PC-9 (cell line): ENCODE results near the gene RFK. TPM values are rescaled to one million over a fixed set of nuclear protein-coding genes. Genes with fewer than 3 reads are reported as not detected.

Experiments
- BruUV-seq: library from RNA; stranded (reverse); fragments of 400-500 nt; replicated peaks from 2 replicates; lab custom pipeline; 2021; lab: Mats Ljungman, UMichigan
- CTCF ChIA-PET: fragments of 300-600 bp; sonication (Branson Sonifier 250); formaldehyde crosslinking; loops from one replicate; lab custom pipeline; 2022; ENCODE audit warnings: antibody characterized with exemption; lab: Charles Lee
- POLR2A ChIA-PET: fragments of 300-600 bp; sonication (Branson Sonifier 250); formaldehyde crosslinking; loops from one replicate; lab custom pipeline; 2022; ENCODE audit warnings: antibody characterized with exemption; ENCODE audit not compliant: unreplicated experiment; lab: Charles Lee
- DNase-seq, 2 experiments: peaks; one replicate each; pipeline versions ENCODE4 v3.0.0 to v3.0.0-alpha.2; 2015 to 2022; ENCODE audit warnings: mixed read lengths in 1 of 2
- H2AFZ ChIP-seq: fragments of 200-600 bp; sonication (generic); 2 replicates; pipeline ENCODE4 v1.8.1; 2017; ENCODE audit warnings: antibody characterized with exemption
- H3F3A ChIP-seq: fragments of 200-600 bp; sonication (generic); 2 replicates; pipeline ENCODE4 v1.8.1; 2017; ENCODE audit warnings: antibody characterized with exemption, mild to moderate bottlenecking, low read depth; ENCODE audit not compliant: insufficient read depth
- H3K27ac ChIP-seq: fragments of 200-600 bp; sonication (generic); 2 replicates; pipeline ENCODE4 v1.6.1; 2016; ENCODE audit warnings: mixed run types
- H3K27me3 ChIP-seq: fragments of 200-600 bp; sonication (generic); 2 replicates; pipeline ENCODE4 v1.6.1; 2016; ENCODE audit warnings: low read depth, mixed run types; ENCODE audit not compliant: insufficient read depth
- H3K36me3 ChIP-seq: fragments of 200-600 bp; sonication (generic); 2 replicates; pipeline ENCODE4 v1.6.1; 2016; ENCODE audit warnings: low read depth, mixed run types
- H3K4me1 ChIP-seq: fragments of 200-600 bp; sonication (generic); replicated peaks from 2 replicates; pipeline ENCODE4 v1.6.1; 2016; ENCODE audit warnings: mixed run types; ENCODE audit not compliant: insufficient read depth
- H3K4me2 ChIP-seq: fragments of 200-600 bp; sonication (generic); 2 replicates; pipeline ENCODE4 v1.6.1; 2017; ENCODE audit warnings: mixed run types
- H3K4me3 ChIP-seq: fragments of 200-600 bp; sonication (generic); 2 replicates; pipeline ENCODE4 v1.6.1; 2016; ENCODE audit warnings: mixed run types
- H3K79me2 ChIP-seq: fragments of 200-600 bp; sonication (generic); 2 replicates; pipeline ENCODE4 v1.6.1; 2017; ENCODE audit warnings: low read depth, mixed run types
- H3K9me2 ChIP-seq: fragments of 200-600 bp; sonication (generic); 2 replicates; pipeline ENCODE4 v1.8.1; 2017; ENCODE audit warnings: mild to moderate bottlenecking; ENCODE audit not compliant: insufficient read depth
- H3K9me3 ChIP-seq: fragments of 200-600 bp; sonication (generic); 2 replicates; pipeline ENCODE4 v1.8.1; 2016; ENCODE audit warnings: low read depth; ENCODE audit not compliant: insufficient read depth
- H4K20me1 ChIP-seq: fragments of 200-600 bp; sonication (generic); 2 replicates; pipeline ENCODE4 v1.8.1; 2017; ENCODE audit not compliant: insufficient read depth
- EZH2 ChIP-seq: fragments of 200-600 bp; sonication (generic); IDR thresholded peaks from 2 replicates; pipeline ENCODE4 v1.8.0; 2017; ENCODE audit warnings: antibody characterized with exemption, low read depth
- intact Hi-C: fragments of 100-400 bp; cut with micrococcal nuclease; formaldehyde crosslinking; loops from one replicate; pipeline ENCODE4 v1.10.0; 2022; ENCODE audit not compliant: unreplicated experiment
- total RNA-seq: library from RNA; stranded (reverse); gene quantifications from 2 replicates; pipeline ENCODE4 v1.2.3, GENCODE V29; 2021
- TF ChIP-seq, protein P1 (sequence below): fragments of 200-600 bp; sonication (generic); conservative IDR thresholded peaks from 2 replicates; pipeline ENCODE4 v1.6.1; 2017; ENCODE audit warnings: mixed run types, antibody characterized with exemption, mild to moderate bottlenecking, moderate library complexity

RFK gene
- total RNA-seq, 1 experiment from 2014 or later, result 20.6 TPM

DNA sequence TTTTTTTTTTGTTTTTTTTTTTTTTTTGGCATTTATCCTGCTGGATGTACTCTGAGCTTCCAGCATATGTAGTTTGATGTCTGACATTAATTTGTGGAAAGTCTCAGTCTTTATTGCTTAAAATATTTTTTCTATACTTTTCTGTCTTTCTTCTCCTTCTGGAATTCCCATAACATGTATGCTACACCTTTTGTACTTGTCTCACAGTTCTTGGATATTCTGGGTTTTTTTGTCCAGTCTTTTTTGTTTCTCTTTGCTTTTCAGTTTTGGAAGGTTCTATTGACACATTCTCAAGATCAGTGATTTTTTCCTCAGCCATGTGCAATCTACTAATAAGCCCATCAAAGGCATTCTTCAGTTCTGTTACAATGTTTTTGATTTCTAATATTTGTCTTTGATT lies 19.4 kb upstream of the RFK start:
- Histone ChIP-seq H3K79me2 (no peaks in the 10 kb centered on the region), H3K9me2 (no peaks in the 10 kb centered on the region), H3K4me1 (no peaks in the 10 kb centered on the region), H3F3A (no peaks in the 10 kb centered on the region), H3K9me3 (no peaks in the 10 kb centered on the region), H4K20me1 (no peaks in the 10 kb centered on the region), H3K4me3 (no peak overlapping the region), H3K27ac (no peak overlapping the region), H3K36me3 (no peaks in the 10 kb centered on the region), H2AFZ (no peak overlapping the region), H3K27me3 (no peaks in the 10 kb centered on the region), H3K4me2 (no peak overlapping the region)
- CTCF ChIA-PET, result no interaction called here
- BruUV-seq, result no TSS peak
- POLR2A ChIA-PET, result no interaction called here
- TF ChIP-seq, protein P1, sequence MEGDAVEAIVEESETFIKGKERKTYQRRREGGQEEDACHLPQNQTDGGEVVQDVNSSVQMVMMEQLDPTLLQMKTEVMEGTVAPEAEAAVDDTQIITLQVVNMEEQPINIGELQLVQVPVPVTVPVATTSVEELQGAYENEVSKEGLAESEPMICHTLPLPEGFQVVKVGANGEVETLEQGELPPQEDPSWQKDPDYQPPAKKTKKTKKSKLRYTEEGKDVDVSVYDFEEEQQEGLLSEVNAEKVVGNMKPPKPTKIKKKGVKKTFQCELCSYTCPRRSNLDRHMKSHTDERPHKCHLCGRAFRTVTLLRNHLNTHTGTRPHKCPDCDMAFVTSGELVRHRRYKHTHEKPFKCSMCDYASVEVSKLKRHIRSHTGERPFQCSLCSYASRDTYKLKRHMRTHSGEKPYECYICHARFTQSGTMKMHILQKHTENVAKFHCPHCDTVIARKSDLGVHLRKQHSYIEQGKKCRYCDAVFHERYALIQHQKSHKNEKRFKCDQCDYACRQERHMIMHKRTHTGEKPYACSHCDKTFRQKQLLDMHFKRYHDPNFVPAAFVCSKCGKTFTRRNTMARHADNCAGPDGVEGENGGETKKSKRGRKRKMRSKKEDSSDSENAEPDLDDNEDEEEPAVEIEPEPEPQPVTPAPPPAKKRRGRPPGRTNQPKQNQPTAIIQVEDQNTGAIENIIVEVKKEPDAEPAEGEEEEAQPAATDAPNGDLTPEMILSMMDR, result no peak
- TF ChIP-seq EZH2, result no peak
- intact Hi-C loops, result no loop called here
- no peak for DNase-seq

DNA sequence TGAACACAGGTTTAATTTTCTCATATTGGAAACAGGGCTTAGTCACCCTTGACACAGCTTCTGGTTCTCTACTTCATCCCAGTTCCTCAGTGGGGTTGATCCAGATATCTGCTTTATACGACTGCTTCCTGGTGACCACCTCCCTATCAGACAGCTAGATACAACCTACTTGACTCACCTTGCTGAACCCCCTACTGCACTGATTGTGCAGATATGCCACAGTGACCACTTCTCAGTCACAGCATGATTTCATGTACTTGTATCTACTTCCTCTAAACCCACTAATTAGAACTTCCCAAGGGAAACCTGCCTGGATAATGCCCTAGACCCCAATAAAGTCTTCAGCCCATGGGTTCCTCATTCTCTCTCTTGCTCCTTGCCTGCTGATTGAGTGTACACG lies 18.4 kb upstream of the RFK start:
- Histone ChIP-seq H3K27me3 (no peaks in the 10 kb centered on the region), H2AFZ (peak overlapping the region; percentile 20; the same call in 1 of the 2 replicates), H3K4me3 (no peak overlapping the region), H4K20me1 (no peaks in the 10 kb centered on the region), H3K9me2 (no peaks in the 10 kb centered on the region), H3K4me2 (no peak overlapping the region), H3K79me2 (no peaks in the 10 kb centered on the region), H3F3A (no peaks in the 10 kb centered on the region), H3K36me3 (no peaks in the 10 kb centered on the region), H3K27ac (no peak overlapping the region), H3K9me3 (no peaks in the 10 kb centered on the region), H3K4me1 (no peaks in the 10 kb centered on the region)
- ChIA-PET CTCF (no interaction called here), POLR2A (interaction anchor here (0.5 kb wide), 1 partner anchor 356 kb away, joined by 3 read pairs; no protein-coding TSS in a partner anchor)
- no TSS peak for BruUV-seq
- intact Hi-C loops, result no loop called here
- no peak for DNase-seq
- no peak for TF ChIP-seq EZH2
- TF ChIP-seq, protein P1, result no peak

DNA sequence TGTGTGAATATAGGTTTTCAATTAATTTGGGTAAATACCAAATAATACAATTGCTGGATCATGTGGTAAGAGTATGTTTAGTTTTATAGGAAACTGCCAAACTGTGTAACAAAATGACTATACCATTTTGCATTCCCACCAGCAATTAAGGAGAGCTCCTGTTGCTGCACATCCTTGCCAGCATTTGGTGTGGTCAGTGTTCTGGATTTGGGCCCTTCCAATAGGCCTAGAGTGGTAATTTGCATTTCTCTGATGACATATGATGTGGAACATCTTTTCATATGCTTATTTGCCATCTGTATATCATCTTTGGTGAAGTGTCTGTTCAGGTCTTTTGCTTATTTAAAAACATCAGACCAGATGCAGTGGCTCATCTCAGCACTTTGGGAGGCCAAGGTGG lies 11.6 kb upstream of the RFK start:
- Histone ChIP-seq H3K27me3 (no peaks in the 10 kb centered on the region), H3K9me2 (no peaks in the 10 kb centered on the region), H3F3A (peaks cover 9% of the 10 kb centered on the region), H3K79me2 (no peaks in the 10 kb centered on the region), H3K27ac (no peak overlapping the region), H3K4me1 (peaks cover 23% of the 10 kb centered on the region), H3K4me3 (no peak overlapping the region), H3K9me3 (no peaks in the 10 kb centered on the region), H3K4me2 (no peak overlapping the region), H2AFZ (no peak overlapping the region), H3K36me3 (no peaks in the 10 kb centered on the region), H4K20me1 (no peaks in the 10 kb centered on the region)
- ChIA-PET POLR2A (no interaction called here), CTCF (no interaction called here)
- TF ChIP-seq EZH2, result no peak
- no TSS peak for BruUV-seq
- DNase-seq, result no peak
- intact Hi-C loops, result no loop called here

DNA sequence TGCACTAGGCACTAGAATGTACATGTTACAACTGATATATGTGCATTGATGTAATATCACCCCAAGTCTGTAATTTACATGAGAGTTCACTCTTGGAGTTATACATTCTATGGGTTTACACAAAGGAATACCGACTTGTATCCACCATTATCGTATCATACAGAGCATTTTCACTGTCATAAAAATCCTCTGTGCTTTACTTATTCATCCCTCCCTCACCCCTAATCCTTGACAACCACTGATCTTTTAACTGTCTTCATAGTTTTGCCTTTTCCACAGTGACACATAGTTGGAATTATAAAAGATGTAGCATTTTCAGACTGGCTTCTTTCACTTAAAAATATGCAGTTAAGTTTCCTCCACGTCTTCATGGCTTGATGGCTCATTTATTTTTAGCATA lies 11.1 kb upstream of the RFK start:
- intact Hi-C loops, result no loop called here
- no peak for TF ChIP-seq EZH2
- TF ChIP-seq, protein P1, result no peak
- Histone ChIP-seq H3K9me3 (no peaks in the 10 kb centered on the region), H3K9me2 (no peaks in the 10 kb centered on the region), H3K79me2 (no peaks in the 10 kb centered on the region), H3K4me2 (no peak overlapping the region), H3K27ac (no peak overlapping the region), H3K36me3 (no peaks in the 10 kb centered on the region), H2AFZ (no peak overlapping the region), H3K4me3 (no peak overlapping the region), H3F3A (peaks cover 15% of the 10 kb centered on the region), H3K27me3 (no peaks in the 10 kb centered on the region), H4K20me1 (no peaks in the 10 kb centered on the region), H3K4me1 (peaks cover 28% of the 10 kb centered on the region)
- no TSS peak for BruUV-seq
- CTCF ChIA-PET, result no interaction called here
- POLR2A ChIA-PET, result no interaction called here
- no peak for DNase-seq
